Measurements from ENCODE around the gene SPAG16. TPM values are rescaled to one million over a fixed set of nuclear protein-coding genes. Genes with fewer than 3 reads are reported as not detected.
"Not testable (repeated sequence)": the region's sequence is repeated elsewhere in the genome, so short reads cannot be mapped to it uniquely, and the experiment has no call there.

The SPAG16 gene
- total and polyA plus RNA-seq, 8 donors = 11.1 to 47.4 (median 42.3) TPM

GRCh38 chr2:214052235-214052634 is 768.0 kb downstream of the SPAG16 start:
- Histone ChIP-seq H3K9me3 (no peaks in the 10 kb centered on the region), H3K4me1 (no peaks in the 10 kb centered on the region), H3K27ac (no peak overlapping the region), H3K36me3 (no peaks in the 10 kb centered on the region), H3K27me3 (no peaks in the 10 kb centered on the region), H3K4me3 (no peak overlapping the region)
- intact Hi-C loops (cut with DNase I) = no loop called here
- no peak for ATAC-seq
- no peak for DNase-seq
- TF ChIP-seq CTCF (IDR thresholded peaks at IDR 0.05) = no peak

- DNase-seq = no peak
- no peaks in the 10 kb centered on the region for H3K36me3 ChIP-seq
- H3K4me1 ChIP-seq = no peaks in the 10 kb centered on the region
- H3K27ac ChIP-seq = no peak overlapping the region
- TF ChIP-seq CTCF (IDR thresholded peaks at IDR 0.05) = no peak
- no peaks in the 10 kb centered on the region for H3K27me3 ChIP-seq
- ATAC-seq = no peak
- no peaks in the 10 kb centered on the region for H3K9me3 ChIP-seq
- no peak overlapping the region for H3K4me3 ChIP-seq
- intact Hi-C loops (cut with DNase I) = no loop called here
Measured at GRCh38 chr2:214057986-214058385, 773.7 kb downstream of the SPAG16 start.

- DNase-seq; H3K9me3 ChIP-seq; H3K4me3 ChIP-seq; H3K27me3 ChIP-seq; H3K36me3 ChIP-seq; ATAC-seq; H3K4me1 ChIP-seq; H3K27ac ChIP-seq; intact Hi-C loops (cut with DNase I): not testable (repeated sequence)
Measured at GRCh38 chr2:214062279-214062678, 778.0 kb downstream of the SPAG16 start.

- no peak for DNase-seq
- ATAC-seq = no peak
- H3K9me3 ChIP-seq = no peaks in the 10 kb centered on the region
Measured at GRCh38 chr2:214064471-214064870, 780.2 kb downstream of the SPAG16 start.

GRCh38 chr2:214066862-214067261 is 782.6 kb downstream of the SPAG16 start:
- no peak for TF ChIP-seq CTCF (IDR thresholded peaks at IDR 0.05)
- no peaks in the 10 kb centered on the region for H3K36me3 ChIP-seq
- H3K27me3 ChIP-seq = no peaks in the 10 kb centered on the region
- no peak for ATAC-seq
- H3K4me3 ChIP-seq = no peak overlapping the region
- no peaks in the 10 kb centered on the region for H3K4me1 ChIP-seq
- intact Hi-C loops (cut with DNase I) = no loop called here
- no peak for DNase-seq
- H3K27ac ChIP-seq = no peak overlapping the region
- no peaks in the 10 kb centered on the region for H3K9me3 ChIP-seq

More at GRCh38 chr2:214064471-214064870, 780.2 kb downstream of the SPAG16 start:
- Histone ChIP-seq H3K4me3 (no peak overlapping the region), H3K27me3 (no peaks in the 10 kb centered on the region), H3K27ac (no peak overlapping the region), H3K36me3 (no peaks in the 10 kb centered on the region), H3K4me1 (no peaks in the 10 kb centered on the region)
- intact Hi-C loops (cut with DNase I) = no loop called here
- TF ChIP-seq CTCF (IDR thresholded peaks at IDR 0.05) = no peak

GRCh38 chr2:214069254-214069653 is 785.0 kb downstream of the SPAG16 start:
- no peaks in the 10 kb centered on the region for H3K4me1 ChIP-seq
- no peak for DNase-seq
- no peak overlapping the region for H3K27ac ChIP-seq
- no peaks in the 10 kb centered on the region for H3K27me3 ChIP-seq
- no peaks in the 10 kb centered on the region for H3K9me3 ChIP-seq
- no peaks in the 10 kb centered on the region for H3K36me3 ChIP-seq
- intact Hi-C loops (cut with DNase I) = no loop called here
- peak; percentile 76 for ATAC-seq
- TF ChIP-seq CTCF (IDR thresholded peaks at IDR 0.05) = no peak
- H3K4me3 ChIP-seq = no peak overlapping the region
